ENCODE measurements around the gene CD81.
"Not testable (repeated sequence)": the region's sequence is repeated elsewhere in the genome, so short reads cannot be mapped to it uniquely, and the experiment has no call there.

The CD81 gene

GRCh38 chr11:2363577-2364370, 13.3 kb upstream of the CD81 start:
- no peak overlapping the region for H3K4me2 ChIP-seq (ENCODE audit: low read depth, low read length, poor library complexity, severe bottlenecking)

DNA sequence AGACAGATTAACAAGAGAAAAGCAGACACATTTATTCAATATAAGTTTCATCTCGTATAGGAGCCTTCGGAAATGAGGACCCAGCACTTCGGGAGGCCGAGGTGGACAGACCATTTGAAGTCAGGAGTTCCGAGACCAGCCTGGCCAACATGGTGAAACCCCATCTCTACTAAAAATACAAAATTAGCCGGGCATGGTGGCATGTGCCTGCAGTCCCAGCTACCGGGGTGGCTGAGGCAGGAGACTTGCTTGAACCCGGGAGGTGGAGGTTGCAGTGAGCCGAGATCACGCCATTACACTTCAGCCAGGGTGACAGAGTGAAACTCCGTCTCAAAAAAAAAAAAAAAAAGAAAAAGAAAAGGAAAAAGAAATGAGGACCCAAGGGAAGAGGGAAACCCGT, 12.7 kb upstream of the CD81 start:
- H2AFZ ChIP-seq (ENCODE audit: low read depth, low read length, severe bottlenecking); H3K27ac ChIP-seq (ENCODE audit: low read depth, low read length); H3F3A ChIP-seq (ENCODE audit: insufficient read depth); H3K79me2 ChIP-seq (ENCODE audit: insufficient read depth, low read length); H3K9me2 ChIP-seq (replicated peaks; ENCODE audit: insufficient read depth, low read length); H3K27me3 ChIP-seq (ENCODE audit: low read length); H3K9me3 ChIP-seq (ENCODE audit: insufficient read depth, low read length); H3K4me3 ChIP-seq (ENCODE audit: insufficient read depth, low read length, poor library complexity, severe bottlenecking); H4K20me1 ChIP-seq (ENCODE audit: low read depth, low read length); H3K4me2 ChIP-seq (ENCODE audit: low read depth, low read length, poor library complexity, severe bottlenecking); H3K9ac ChIP-seq (ENCODE audit: low read length); H3K36me3 ChIP-seq (ENCODE audit: low read length): not testable (repeated sequence)

More at GRCh38 chr11:2363577-2364370, 13.3 kb upstream of the CD81 start:
- Histone ChIP-seq H4K20me1 (ENCODE audit: low read depth, low read length) (no peaks in the 10 kb centered on the region), H2AFZ (ENCODE audit: low read depth, low read length, severe bottlenecking) (no peak overlapping the region), H3K79me2 (ENCODE audit: insufficient read depth, low read length) (no peaks in the 10 kb centered on the region), H3K27me3 (ENCODE audit: low read length) (no peaks in the 10 kb centered on the region), H3K9me2 (replicated peaks; ENCODE audit: insufficient read depth, low read length) (no peaks in the 10 kb centered on the region), H3K9ac (ENCODE audit: low read length) (no peak overlapping the region), H3K9me3 (ENCODE audit: insufficient read depth, low read length) (no peaks in the 10 kb centered on the region), H3K27ac (ENCODE audit: low read depth, low read length) (no peak overlapping the region), H3K36me3 (ENCODE audit: low read length) (no peaks in the 10 kb centered on the region), H3K4me3 (ENCODE audit: insufficient read depth, low read length, poor library complexity, severe bottlenecking) (no peak overlapping the region), H3F3A (ENCODE audit: insufficient read depth) (no peaks in the 10 kb centered on the region)
- TF ChIP-seq, protein P1, sequence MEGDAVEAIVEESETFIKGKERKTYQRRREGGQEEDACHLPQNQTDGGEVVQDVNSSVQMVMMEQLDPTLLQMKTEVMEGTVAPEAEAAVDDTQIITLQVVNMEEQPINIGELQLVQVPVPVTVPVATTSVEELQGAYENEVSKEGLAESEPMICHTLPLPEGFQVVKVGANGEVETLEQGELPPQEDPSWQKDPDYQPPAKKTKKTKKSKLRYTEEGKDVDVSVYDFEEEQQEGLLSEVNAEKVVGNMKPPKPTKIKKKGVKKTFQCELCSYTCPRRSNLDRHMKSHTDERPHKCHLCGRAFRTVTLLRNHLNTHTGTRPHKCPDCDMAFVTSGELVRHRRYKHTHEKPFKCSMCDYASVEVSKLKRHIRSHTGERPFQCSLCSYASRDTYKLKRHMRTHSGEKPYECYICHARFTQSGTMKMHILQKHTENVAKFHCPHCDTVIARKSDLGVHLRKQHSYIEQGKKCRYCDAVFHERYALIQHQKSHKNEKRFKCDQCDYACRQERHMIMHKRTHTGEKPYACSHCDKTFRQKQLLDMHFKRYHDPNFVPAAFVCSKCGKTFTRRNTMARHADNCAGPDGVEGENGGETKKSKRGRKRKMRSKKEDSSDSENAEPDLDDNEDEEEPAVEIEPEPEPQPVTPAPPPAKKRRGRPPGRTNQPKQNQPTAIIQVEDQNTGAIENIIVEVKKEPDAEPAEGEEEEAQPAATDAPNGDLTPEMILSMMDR (IDR thresholded peaks at IDR 0.05; ENCODE audit: insufficient read depth, low read length, poor library complexity, severe bottlenecking) = no peak
- TF ChIP-seq EZH2phosphoT487 (conservative IDR thresholded peaks at IDR 0.05; ENCODE audit: low read length) = no peak

DNA sequence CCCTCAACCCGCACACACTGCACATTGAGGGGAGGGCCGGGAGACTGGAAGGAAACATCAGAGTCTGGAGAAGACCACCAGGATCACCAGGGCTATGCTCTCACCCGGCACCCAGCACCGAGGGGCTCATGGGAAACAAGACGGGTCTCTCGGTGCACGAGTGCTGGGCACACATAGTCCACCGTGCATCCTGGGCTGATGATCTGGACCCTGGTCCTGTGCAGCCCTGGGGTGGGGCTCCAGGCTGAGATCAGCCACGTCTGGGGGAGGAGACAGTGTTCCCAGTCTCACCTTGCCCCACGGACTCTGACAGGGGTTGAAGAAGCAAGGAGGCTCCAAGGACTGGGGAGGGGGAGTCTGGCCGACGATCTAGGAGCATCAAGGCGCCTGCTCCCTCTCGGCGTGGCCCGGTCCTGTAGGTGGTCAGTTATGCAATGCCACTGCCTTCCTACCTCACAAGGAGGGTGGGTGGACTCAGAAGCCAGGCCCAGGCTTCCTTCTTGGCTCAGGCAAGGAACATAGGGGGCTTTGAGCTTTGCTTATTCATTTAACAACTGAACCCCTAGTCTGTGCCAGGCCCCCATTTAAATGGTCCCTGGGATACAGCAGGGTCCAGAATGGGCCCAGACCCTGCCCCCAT, 11.4 kb upstream of the CD81 start:
- Histone ChIP-seq H3K9me2 (replicated peaks; ENCODE audit: insufficient read depth, low read length) (no peaks in the 10 kb centered on the region), H3K36me3 (ENCODE audit: low read length) (no peaks in the 10 kb centered on the region), H3K9ac (ENCODE audit: low read length) (no peak overlapping the region), H3K27ac (ENCODE audit: low read depth, low read length) (no peak overlapping the region), H4K20me1 (ENCODE audit: low read depth, low read length) (no peaks in the 10 kb centered on the region), H3K27me3 (ENCODE audit: low read length) (no peaks in the 10 kb centered on the region), H3K79me2 (ENCODE audit: insufficient read depth, low read length) (no peaks in the 10 kb centered on the region), H3K9me3 (ENCODE audit: insufficient read depth, low read length) (no peaks in the 10 kb centered on the region), H2AFZ (ENCODE audit: low read depth, low read length, severe bottlenecking) (no peak overlapping the region), H3K4me2 (ENCODE audit: low read depth, low read length, poor library complexity, severe bottlenecking) (no peak overlapping the region), H3K4me3 (ENCODE audit: insufficient read depth, low read length, poor library complexity, severe bottlenecking) (no peak overlapping the region), H3F3A (ENCODE audit: insufficient read depth) (no peaks in the 10 kb centered on the region)
- TF ChIP-seq, protein P1 (IDR thresholded peaks at IDR 0.05; ENCODE audit: insufficient read depth, low read length, poor library complexity, severe bottlenecking) = no peak
- TF ChIP-seq EZH2phosphoT487 (conservative IDR thresholded peaks at IDR 0.05; ENCODE audit: low read length) = no peak

- Histone ChIP-seq H3K36me3 (ENCODE audit: low read length) (no peaks in the 10 kb centered on the region), H3K27me3 (ENCODE audit: low read length) (no peaks in the 10 kb centered on the region), H3K27ac (ENCODE audit: low read depth, low read length) (no peak overlapping the region), H4K20me1 (ENCODE audit: low read depth, low read length) (no peaks in the 10 kb centered on the region), H3K4me3 (ENCODE audit: insufficient read depth, low read length, poor library complexity, severe bottlenecking) (no peak overlapping the region), H3K9me2 (replicated peaks; ENCODE audit: insufficient read depth, low read length) (no peaks in the 10 kb centered on the region), H3K9me3 (ENCODE audit: insufficient read depth, low read length) (no peaks in the 10 kb centered on the region), H2AFZ (ENCODE audit: low read depth, low read length, severe bottlenecking) (no peak overlapping the region), H3K79me2 (ENCODE audit: insufficient read depth, low read length) (no peaks in the 10 kb centered on the region), H3K9ac (ENCODE audit: low read length) (no peak overlapping the region), H3F3A (ENCODE audit: insufficient read depth) (no peaks in the 10 kb centered on the region), H3K4me2 (ENCODE audit: low read depth, low read length, poor library complexity, severe bottlenecking) (no peak overlapping the region)
- TF ChIP-seq EZH2phosphoT487 (conservative IDR thresholded peaks at IDR 0.05; ENCODE audit: low read length) = no peak
- TF ChIP-seq, protein P1 (IDR thresholded peaks at IDR 0.05; ENCODE audit: insufficient read depth, low read length, poor library complexity, severe bottlenecking) = no peak
These were observed 10.8 kb upstream of the CD81 start for GRCh38 chr11:2366276-2366675.

Data from SU-DHL-6 (cell line).